CD4-positive, alpha-beta T cell treated with Interleukin-17A for 4 hours (primary cell): ENCODE results near the gene ADAP1.
"Not testable (repeated sequence)": the region's sequence is repeated elsewhere in the genome, so short reads cannot be mapped to it uniquely, and the experiment has no call there.

ENCODE experiments used
- DNase-seq: peaks from one replicate; pipeline ENCODE4 v3.0.0-alpha.2; 2020; ENCODE audit warnings: mixed read lengths

Gene ADAP1

DNA sequence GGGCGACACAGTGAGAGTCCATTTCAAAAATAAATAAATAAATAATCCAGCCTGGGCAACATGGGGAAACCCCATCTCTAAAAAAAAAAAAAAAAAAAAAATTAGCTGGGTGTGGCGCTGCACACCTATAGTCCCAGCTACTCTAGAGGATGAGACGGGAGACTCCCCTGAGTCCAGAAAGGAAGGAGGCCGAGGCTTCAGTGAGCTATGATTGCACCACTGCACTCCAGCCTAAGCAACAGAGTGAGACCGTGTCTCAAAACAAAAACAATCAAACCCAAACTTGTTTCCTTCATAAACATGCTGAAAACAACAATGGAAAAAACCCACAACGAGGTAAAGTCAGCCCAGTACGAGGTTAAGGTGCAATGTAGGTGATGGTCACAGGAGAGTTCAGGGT lies 19.7 kb upstream of the ADAP1 start:
- no peak for DNase-seq

DNA sequence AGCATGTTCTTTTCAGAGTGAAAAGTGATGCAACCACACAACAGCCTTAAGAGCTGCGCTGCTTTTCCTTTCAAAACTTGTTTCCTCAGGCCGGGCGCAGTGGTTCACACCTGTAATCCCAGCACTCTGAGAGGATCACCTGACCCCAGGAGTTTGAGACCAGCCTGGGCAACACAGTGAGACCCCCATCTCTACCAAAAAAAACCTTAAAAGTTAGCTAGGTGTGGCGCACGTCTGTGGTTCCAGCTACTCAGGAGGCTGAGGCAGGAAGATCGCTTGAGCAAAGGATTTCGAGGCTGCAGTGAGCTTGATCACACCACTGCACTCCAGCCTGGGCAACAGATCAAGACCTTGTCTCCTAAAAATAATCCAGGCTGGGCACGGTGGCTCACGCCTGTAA lies 18.8 kb upstream of the ADAP1 start:
- DNase-seq: no peak

DNA sequence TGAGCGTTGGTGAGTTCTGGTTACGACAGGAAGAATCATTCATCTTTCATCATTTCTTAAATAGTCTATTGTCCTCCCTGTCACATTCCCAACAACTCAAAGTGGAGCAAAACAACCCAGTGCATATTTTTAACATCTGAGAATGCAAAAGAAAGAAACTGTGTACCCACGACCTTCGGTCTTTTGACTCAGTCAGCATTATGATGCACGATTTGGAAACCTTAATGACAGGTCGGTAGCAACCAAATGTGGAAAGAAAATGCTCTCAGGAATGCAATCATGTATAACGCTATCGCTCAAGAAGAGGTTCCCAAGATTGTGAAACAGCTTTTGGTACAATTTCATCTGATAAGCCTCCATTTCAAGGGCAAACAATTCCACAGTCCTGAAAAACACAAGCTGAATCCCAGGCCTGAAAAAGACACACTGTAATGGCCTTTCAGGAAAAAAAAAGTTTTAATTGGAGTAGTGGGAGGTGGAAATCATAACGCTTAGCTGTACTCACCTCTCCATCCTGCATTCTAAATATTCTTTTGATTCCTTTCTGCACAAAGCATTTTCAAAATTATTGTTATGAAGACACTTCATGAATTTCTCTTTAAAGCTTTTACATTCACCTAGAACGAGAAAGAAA lies 18.3 kb upstream of the ADAP1 start:
- DNase-seq: no peak

DNA sequence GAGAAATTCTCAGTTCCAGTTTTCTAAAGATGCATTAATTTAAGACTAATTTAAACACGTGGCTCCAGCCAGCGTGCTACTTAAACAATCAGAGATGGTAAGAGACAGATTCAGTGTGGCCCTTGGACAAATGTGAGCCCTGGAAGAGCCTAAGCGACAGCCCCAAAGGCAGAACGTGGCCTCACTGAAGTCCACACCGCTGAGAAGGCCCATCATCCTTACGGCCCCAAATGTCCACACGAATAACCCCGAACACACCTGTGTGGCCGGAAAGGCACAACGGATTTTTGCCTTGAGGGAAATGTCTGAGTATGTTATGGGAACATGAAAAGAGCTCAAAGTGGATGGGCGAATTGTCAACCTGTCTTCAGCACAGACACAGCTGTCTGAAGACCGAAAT lies 17.6 kb upstream of the ADAP1 start:
- DNase-seq: no peak

DNA sequence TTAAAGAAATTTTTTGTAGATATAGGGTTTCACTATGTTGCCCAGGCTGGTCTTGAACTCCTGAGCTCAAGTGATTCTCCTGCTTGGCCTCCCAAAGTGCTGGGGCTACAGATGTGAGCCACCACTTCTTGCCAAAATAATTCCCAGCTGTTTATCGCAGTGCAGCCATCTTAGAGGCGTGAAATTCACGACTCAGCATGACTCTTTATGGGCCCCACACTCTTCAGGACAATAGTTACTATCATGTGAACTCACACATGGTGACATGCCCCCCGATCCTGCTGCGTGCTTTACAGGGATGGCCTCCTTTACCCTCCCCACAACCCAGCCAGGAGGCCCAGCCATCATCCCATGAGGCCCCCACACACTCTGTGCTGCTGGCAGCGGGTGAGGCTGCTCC lies 16.3 kb upstream of the ADAP1 start:
- DNase-seq: no peak

DNA sequence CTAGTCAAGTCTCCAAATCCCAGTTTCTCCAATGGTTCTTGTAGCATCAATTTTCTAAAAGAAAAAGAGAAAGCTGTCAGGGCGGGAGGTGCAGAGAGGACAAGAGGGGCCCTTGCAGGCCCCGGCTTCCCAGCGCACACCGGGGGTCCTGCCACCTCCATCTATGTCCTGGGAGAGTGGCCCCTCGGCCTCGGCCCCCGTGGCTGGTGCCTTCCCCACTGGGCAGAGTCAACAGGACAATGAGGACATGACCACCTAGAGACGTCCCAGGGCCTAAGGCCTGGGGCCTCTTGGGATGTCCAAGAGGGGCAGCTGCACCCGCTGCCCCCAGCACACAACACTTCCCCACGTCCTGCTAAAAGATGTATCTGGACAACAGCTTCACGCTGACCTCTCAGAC lies 14.9 kb upstream of the ADAP1 start:
- DNase-seq: no peak

DNA sequence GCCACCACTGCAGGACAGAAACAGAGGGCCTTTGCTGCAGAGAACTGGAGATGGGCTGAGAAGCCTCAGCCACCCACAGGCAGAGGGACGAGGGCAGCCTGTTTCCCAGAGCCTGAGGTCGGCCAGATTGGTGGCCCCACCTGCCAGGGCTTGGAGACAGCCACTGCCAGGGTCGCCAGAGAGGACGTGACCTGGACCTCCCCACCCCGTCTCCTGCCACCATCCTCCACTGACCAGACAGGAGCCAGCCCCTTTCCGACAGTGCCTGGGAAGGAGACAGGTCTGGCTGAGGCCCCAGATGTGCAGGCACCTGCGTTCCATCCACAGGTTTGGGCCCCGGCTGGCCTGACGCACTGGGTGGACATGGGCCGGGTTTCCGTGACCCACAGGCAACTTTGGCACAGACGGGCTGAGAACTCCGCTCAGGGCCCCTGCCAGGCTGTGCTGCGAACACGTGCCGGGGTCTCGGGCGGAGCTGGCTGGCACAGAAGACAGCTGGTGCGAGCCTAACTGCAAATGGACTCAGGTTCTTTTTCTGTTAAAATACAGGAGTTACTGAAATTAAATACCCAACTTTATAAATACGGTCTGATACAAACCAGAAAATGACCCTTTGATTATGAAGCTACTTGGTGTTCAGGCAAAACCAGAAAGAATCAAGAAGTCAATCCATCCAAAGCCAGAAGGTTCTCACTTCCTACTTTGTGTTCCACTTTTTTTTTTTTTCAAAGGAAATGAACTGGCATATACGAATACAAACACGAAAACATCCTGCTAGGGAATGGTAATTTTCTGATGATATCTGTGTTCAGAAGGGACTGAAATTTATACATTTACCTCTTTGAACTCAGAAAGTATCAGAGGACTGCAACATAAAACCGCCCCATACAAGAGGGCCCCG lies 14.0 kb upstream of the ADAP1 start:
- DNase-seq: no peak

DNA sequence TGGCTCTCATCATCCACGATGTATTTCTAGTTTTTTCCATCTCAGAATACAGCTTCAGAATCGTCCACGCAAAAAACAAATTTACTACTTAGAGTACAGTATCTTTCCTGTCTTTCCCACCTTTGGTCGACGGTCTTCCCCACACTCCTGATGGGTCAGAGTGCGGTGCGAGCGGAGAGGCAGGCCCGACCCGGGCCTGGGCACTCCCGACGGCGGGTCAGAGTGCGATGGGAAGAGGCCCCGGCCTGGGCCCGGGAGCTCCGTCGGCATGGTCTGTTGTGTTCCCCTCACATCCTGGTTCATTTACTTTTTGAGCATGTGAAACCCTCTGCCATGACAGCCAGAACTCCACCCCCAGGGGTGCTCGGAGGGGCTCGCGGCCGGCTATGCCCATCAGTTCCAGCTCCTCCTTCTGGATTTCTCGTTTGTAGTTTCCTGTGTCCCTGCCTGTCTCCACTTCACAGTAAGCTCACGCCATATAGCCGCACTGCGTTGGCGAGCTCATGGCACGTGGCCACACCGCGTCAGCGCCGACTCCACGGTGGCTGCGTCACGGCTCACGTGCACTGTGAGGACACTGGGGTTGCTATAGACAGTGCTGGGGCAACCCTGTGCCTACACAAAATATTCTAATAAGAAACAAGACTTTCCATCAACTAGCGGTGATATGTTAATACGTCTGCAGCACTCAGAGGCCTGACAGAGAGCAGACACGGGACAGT lies 13.0 kb upstream of the ADAP1 start:
- no peak for DNase-seq

DNA sequence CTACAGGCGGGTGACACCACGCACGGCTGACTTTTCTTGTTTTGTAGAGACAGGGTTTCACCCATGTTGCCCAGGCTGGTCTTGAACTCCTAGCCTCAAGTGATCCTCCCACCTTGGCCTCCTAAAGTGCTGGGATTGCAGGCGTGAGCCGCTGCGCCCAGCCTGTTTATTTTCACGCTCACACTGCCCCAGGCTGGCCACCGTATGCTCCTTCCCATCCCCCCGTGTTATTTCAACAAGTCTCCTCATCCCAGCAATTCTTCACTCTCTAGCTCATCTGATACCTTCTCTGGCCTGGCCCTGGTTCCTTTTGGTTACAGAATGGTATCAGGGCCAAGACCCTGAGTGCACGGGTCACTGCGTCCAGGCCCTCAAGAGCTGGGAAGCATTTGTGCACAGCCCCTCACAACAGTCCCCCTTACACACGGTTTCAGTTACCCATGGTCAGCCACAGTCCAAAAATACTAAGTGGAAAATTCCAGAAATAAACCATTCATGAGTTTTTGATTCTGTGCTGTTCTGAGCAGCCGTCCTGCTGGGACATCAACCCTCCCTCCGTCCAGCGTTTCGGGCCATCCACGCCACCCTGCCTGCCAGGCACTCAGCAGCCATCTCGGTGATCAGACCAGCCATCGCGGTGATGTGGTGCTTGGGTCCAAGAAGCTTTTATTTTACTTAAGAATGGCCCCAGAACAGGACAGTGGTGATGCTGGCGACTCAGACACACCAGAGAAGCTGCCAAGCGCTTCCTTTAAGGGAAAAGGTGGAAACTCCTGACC lies 12.0 kb upstream of the ADAP1 start:
- DNase-seq: no peak

DNA sequence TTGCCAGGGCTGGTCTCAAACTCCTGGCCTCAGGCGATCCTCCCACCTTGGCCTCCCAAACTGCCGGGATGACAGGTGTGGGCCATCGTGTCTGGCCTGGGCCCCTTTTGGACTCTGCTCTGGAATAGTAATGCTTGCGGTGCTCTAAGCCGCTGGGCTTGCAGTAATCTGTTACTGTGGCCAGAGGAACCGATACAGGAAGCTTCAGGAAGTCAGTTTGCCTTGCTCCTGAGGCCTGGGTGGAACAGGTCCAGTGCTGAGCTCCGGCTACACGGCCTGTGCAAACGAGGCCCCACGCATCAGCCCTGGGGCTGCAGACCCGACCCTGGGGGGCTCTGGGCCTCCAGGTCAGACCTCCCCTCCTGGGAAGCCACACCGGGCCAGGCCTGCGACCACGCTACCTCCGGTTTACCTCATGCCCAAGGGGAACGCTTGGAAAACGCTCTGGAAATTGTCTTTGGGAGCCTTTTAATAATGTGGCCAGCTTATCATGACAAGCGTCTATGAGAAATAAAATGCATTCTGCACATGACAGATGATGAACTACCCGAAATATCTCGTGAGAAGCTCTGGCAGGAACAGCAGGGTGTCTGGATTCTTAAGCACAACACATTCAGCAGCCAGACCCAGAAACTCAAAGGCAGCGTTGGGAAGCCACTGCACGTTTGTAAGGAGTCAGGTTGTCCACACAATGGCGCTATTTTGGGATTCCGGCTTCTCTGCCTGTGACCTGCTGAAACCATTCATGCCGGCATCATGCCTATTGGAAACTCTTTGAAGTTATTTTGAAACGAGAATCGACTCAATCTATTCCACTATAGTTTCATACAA lies 10.1 kb upstream of the ADAP1 start:
- no peak for DNase-seq

DNA sequence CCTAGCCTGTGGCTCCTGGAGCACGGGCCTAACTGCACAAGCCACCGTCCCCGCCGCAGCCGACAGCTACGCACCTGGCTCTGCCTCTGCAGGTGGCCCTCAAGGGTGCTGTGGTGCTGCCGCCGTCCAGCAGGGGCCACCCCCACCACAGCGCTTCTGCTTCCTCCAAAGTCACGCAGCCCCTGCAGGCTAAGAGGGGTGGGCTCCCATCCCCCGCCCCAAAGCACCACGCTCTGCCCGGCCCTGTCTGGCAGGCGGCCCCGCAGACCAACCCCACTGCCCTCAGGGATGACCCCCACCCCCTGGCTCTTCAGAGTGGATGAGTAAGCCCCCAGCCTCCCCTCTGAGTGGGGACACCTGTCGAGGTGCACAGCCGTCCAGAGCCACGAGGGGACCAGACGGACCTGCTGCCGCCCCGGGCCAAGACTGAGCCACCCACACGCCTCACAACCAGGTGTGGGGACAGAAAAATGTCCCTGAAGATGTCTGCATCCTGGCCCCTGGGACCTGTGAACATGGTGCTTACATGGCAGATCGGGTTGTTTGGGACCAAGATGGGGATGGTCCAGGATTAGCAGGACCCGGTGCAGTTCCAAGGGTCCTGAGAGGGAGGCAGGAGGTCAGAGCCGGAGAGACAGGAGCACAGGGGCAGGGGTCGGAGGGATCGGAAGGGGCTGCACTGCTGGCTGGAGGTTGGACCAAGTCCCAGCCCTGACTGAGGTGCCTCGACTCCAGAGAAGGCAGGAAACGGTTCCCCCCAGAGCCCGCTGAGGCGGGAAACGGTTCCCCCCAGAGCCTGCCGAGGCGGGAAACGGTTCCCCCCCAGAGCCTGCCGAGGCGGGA lies 9.0 kb upstream of the ADAP1 start:
- DNase-seq: peak; percentile 19

DNA sequence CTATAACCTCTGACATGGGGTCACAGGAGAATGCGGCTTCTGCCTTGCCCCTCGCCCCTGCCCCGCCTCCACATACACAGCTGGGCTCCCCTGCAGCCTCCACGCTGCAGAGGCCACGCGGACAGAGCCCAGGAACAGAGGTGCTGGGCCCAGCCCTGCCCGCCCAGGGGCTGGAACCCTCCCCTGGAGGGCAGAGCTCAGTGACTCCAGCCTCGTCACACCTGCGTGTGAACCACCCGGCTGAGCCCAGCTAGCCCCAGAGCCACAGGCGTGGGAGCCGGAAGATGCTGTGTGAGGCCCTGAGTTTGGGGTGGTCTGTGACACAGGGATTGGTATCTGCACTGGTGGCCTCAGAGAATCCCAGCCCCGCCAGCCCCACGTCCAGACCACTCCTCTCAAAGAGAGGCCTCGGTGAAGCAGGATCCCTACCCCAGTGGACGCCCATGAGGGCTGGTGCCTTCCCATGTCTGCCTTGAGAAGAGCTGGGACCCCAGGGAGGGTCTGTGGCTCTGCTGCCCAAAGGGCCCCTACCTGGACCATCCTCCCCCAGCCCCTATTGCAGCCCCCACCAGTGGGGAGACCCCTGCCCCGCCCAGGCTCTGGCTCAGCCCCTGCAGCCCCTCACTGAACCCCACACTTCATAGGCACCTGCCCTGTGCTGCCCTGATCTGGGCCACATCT lies 8.1 kb upstream of the ADAP1 start:
- no peak for DNase-seq

DNA sequence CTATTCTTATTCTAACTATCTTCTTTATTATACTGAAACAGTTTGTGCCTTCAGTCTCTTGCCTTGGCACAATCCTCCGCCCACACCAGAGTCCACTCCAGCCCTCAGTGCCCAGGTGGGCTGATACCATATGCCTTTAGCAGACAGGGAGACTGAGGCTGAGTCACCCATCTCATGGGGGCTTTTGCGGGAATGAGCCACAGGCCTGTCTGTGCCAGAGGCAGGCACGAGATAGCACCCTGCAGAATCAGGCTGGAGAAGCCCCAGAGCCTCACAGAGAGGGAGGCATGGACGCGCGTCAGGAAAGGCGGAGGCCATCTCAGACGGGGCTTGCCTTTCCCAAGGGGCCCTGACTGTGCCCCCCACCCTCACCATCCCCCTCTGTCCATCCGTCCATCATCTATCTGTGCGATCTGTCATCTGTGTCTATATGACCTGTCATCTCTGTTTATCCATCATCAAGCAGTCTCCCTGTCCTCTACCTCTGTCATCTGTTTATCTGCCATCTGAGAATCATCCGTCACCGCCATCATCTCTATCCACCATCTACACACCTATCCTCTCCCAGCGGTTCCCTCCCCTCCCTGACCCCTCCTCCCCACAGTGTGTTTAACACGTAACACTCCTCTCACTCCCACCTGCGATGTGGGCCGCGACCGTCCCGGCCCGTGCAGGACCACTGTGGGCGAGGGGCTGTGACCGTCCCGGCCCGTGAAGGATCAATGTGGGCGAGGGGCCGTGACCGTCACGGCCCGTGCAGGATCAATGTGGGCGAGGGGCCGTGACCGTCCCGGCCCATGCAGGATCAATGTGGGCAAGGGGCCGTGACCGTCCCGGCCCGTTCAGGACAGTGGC lies 7.3 kb upstream of the ADAP1 start:
- no peak for DNase-seq

DNA sequence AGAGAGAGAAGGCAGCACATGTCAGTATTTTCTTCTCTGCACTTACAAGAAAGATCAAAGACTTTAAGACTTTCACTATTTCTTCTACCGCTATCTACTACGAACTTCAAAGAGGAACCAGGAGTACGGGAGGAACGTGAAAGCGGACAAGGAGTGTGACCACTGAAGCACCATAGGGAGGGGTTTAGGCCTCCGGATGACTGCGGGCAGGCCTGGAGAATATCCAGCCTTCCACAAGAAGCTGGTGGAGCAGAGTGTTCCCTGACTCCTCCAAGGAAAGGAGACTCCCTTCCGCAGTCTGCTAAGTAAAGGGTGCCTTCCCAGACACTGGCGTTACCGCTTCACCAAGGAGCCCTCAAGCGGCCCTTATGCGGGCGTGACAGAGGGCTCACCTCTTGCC lies 6.5 kb upstream of the ADAP1 start:
- not testable (repeated sequence) for DNase-seq

DNA sequence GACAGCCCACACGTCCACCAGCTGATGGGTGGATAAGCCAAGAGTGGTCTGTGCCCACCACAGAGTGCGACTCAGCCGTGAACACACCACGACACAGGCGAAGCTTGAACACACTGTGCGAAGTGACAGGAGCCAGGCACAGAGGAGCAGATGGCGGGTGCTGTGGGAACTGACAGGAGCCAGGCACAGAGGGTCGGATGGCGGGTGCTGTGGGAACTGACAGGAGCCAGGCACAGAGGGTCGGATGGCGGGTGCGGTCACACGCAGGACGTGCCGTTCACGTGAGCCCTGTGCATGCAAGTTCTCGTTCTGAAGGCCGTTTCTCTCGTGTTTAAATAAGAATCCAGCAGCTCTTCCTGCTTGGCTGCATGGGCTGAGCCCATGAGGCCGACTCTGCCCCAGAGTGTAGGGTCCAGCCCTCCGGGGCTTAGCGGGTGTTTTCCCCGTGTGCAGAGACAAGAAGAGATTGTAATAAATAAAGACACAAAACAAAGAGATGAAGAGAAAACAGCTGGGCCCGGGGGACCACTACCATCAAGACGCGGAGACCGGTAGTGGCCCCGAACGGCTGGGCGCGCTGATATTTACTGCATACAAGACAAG lies 5.9 kb upstream of the ADAP1 start:
- no peak for DNase-seq

DNA sequence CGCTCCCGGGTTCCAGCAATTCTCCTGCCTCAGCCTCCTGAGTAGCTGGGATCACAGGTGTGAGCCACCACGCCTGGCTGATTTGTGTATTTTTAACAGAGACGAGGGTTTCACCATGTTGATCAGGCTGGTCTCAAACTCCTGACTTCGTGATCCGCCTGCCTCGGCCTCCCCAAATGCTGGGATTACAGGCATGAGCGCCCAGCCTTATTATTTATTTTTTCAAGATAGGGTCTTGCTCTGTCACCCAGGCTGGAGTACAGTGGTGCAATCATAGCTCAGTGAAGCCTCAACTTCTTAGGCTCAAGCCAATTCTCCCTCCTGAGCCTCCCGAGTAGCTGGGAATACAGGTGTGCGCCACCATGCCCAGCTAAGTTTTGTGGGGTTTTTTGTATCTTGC lies 5.3 kb upstream of the ADAP1 start:
- not testable (repeated sequence) for DNase-seq

DNA sequence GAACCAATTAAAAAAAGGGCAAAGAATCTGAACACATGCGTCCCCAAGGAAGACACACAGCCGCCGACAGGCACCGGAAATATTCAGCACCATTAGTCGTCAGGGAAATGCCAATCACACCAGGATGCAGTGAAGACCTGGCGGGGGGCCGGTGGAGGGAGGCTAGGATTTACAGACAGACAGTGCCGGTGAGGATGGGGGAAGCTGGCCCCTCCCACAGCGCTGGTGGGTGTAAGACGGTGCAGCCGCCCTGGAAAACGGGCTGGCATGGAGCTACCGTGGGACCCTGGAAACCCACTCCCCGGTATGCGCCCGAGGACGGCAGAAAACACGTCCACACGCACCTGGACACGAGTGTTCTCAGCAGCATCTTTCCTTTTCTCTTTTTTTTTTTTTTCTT lies 4.8 kb upstream of the ADAP1 start:
- no peak for DNase-seq

DNA sequence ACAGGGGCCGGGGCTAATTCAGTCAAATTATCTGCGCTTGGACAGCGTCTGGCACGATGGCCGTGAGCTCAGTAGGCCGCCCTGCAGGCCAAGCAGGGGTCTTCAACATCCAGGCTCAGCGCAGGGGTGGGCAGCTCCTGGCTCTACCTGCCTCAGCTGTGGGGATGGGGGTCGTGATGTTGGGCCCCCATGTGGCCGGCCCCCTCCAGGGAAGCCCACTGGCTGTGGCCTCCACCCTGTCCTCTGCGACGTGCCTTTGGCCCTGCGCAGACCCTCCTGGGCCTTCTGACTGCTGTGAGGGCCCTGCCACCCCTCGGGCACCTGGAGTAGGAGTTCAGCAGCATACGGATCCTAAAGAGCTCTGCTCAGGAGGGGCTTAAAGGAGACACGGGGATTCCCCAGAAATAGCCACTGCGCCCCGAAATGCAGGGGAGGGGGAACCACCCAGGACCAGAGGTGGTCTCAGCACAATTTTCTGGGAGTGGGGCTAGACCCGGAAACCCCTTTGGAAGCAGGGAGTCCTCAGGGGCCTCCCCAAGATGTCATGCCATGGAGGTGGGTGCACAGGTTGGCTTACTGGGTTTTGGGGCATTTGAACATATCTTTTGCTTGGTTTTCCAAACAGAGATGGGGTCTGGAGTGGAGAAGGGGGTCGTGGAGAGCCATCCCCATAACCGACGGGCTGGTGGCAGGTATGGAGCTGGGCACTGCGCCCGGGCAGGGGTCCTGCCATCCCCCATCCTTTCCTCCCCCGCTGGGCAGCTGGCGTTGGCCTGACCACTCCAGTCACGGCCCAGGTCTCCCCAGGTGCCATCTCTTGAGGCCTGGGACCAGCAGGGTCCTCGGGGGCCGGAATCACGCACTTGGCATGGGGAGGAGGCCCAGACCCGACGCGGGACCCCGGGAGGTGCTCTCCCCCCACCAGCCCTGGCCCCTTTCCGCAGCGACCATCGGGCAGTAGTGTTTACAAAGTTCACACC lies 4.0 kb upstream of the ADAP1 start:
- DNase-seq: no peak
